GM12872 (cell line): Measurements from ENCODE around the gene CRLF2.

Experiments used
- CTCF ChIP-seq: IDR thresholded peaks from 3 replicates; pipeline ENCODE4 v1.5.1; 2011; ENCODE audit warnings: low read depth, mild to moderate bottlenecking, low read length, moderate library complexity; ENCODE audit not compliant: insufficient read depth

CRLF2 gene

GRCh38 chrX:1244164-1245076 is 32.0 kb upstream of the CRLF2 start:
- no peak for TF ChIP-seq CTCF

- TF ChIP-seq CTCF: no peak
Observed at GRCh38 chrX:1242891-1243402, 30.5 kb upstream of the CRLF2 start.

- no peak for TF ChIP-seq CTCF
Observed at GRCh38 chrX:1239681-1240142, 27.3 kb upstream of the CRLF2 start.

- TF ChIP-seq CTCF: no peak
Observed at GRCh38 chrX:1231850-1232465, 19.5 kb upstream of the CRLF2 start.

- TF ChIP-seq CTCF: no peak
Observed at GRCh38 chrX:1226249-1226648, 13.8 kb upstream of the CRLF2 start.

- TF ChIP-seq CTCF: no peak
Observed at GRCh38 chrX:1224954-1225353, 12.5 kb upstream of the CRLF2 start.

GRCh38 chrX:1223242-1223600 is 10.8 kb upstream of the CRLF2 start:
- TF ChIP-seq CTCF: no peak
